HG02798 (cell line): Measurements from ENCODE around the gene CDC23.
A peak's percentile ranks its signal among the peaks of the same experiment; 100 is the strongest.
"Not testable (repeated sequence)": the region's sequence is repeated elsewhere in the genome, so short reads cannot be mapped to it uniquely, and the experiment has no call there.

Experiments
- ATAC-seq: cut with Tn5 transposase; IDR thresholded peaks from one replicate; pipeline ENCODE4 v1.9.1; 2021; ENCODE audit warnings: mild to moderate bottlenecking; ENCODE audit not compliant: unreplicated experiment, poor library complexity

The CDC23 gene

GRCh38 chr5:138149530-138149929 is 63.6 kb downstream of the CDC23 start:
- ATAC-seq: no peak

- ATAC-seq: no peak
Measured at GRCh38 chr5:138148811-138149210, 64.3 kb downstream of the CDC23 start.

- ATAC-seq: not testable (repeated sequence)
Measured at GRCh38 chr5:138143578-138143977, 69.5 kb downstream of the CDC23 start.

- ATAC-seq: no peak
Measured at GRCh38 chr5:138141734-138142133, 71.4 kb downstream of the CDC23 start.

- no peak for ATAC-seq
Measured at GRCh38 chr5:138140268-138140667, 72.9 kb downstream of the CDC23 start.

- no peak for ATAC-seq
Measured at GRCh38 chr5:138139781-138140090, 73.4 kb downstream of the CDC23 start.

GRCh38 chr5:138138949-138139780 is 74.0 kb downstream of the CDC23 start, which contains the start of gene NME5:
Gene NME5 (minus strand): TSS chr5:138139428. CDS start chr5:138138780, 648 bp downstream.
- peak; percentile 63 for ATAC-seq
